NK-92 (cell line): ENCODE measurements around the gene UBE2E2.

ENCODE experiments used
- DNase-seq: peaks from one replicate; lab custom pipeline; 2025; ENCODE audit not compliant: unreplicated experiment; lab: John Stamatoyannopoulos, UW

Gene UBE2E2

DNA sequence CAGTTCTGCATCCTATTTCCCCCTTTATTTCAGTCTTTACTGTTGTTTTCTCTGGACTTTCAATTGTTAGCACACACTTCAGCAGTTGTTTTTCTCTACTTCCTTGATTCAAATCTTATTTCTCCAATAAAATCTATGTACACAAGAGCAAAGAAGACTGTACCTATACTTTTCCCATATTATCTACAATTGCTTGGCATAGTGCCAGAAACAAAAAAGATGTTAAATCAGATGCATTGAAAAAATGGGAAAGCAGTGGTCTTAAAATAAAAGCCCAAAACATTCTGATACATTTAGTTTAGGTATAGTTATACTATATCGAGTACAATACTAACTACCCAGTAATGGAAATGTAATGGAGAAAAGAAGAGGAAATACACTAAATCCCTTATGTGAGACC is 265.1 kb downstream of the UBE2E2 start:
- no peak for DNase-seq

GRCh38 chr3:23474580-23475357 is 271.6 kb downstream of the UBE2E2 start:
- DNase-seq = no peak

DNA sequence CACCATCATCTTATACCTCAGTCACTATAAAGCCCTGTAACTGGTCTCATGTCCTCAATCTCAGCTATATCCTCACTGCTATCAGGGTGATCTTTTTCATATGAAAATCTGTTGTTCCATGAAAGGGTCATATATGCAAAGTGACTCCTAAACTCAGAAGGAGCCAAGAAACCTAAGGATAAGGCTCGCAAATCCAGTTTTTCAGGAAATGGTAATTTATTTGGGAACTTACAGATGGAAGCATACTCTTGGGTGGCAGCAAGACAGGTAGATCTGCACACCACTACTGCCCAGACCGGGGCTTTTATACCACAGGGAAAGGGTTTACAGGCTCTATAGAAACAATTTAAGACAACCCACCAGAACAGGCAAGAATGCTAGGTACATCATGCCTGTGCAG is 272.3 kb downstream of the UBE2E2 start:
- no peak for DNase-seq

- DNase-seq = no peak
Observed at GRCh38 chr3:23479026-23479425, 275.9 kb downstream of the UBE2E2 start.

- no peak for DNase-seq
Observed at GRCh38 chr3:23479615-23480328, 276.6 kb downstream of the UBE2E2 start.

DNA sequence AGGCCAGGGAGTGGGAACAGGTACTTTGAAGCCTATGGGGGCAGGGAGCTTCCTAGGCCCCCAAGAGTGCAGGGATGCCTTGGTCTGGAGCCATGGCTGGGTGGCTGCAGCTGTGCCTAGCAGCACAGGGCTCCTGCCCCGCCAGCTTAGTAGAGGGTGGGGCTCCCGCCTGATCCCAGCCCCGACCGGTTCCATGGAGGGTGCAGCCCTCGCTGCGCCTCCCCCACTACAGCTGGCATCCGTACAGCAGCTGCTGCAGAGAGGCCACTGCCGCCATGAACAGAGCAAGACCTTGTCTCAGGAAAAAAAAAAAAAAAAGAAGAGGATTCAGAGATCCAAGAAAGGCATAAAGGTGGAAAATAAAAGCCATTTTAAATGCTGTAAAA is 277.2 kb downstream of the UBE2E2 start:
- no peak for DNase-seq

DNA sequence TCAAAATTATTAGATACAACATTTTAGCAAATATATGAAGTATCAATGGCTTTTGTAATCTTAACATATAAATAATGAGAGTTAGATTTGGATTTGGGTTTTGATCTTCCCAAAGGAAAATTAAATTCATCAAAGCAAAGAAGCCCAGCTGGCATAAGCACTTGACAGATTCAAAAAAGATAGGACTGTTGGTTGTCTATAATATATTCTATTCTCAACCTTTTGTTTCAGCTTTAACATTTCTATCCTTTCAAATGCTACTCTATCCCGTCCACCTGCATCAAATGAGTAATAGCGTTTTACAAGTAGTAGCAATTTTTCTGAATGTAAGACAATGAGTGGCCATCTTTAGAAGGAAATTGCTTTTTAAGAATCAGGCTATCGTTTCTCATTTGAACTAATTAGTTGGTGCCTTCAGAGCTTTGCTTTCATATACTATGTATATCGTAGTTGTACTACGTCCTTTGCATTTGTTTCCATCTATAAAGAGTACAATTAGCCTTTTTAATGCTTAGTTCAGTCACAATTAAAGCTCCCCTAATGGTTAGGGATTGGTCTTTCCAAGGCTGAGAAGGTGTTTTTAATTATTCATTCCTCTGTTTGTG is 278.0 kb downstream of the UBE2E2 start:
- no peak for DNase-seq

GRCh38 chr3:23481616-23482278 is 278.6 kb downstream of the UBE2E2 start:
- DNase-seq = no peak

GRCh38 chr3:23484386-23484785 is 281.3 kb downstream of the UBE2E2 start:
- DNase-seq = no peak

DNA sequence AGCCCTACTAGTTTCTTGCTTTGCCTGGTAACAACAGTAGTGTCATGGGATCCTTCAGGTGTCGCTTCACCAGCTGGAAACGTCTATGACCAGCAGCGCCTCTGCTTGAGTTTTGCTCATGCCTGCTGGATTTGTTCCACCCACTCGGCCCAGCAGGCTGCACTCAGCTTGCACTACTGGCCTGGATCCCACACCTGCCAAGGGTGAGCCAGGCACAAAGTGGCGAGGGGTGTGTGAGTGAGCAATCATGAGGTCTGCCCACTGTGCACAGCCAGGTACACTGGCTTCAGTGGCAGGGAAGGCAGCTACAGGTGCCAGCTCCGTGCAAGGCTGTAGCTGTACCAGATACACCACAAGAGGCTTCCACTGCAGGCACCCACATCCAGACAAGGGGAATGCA is 282.8 kb downstream of the UBE2E2 start:
- no peak for DNase-seq

DNA sequence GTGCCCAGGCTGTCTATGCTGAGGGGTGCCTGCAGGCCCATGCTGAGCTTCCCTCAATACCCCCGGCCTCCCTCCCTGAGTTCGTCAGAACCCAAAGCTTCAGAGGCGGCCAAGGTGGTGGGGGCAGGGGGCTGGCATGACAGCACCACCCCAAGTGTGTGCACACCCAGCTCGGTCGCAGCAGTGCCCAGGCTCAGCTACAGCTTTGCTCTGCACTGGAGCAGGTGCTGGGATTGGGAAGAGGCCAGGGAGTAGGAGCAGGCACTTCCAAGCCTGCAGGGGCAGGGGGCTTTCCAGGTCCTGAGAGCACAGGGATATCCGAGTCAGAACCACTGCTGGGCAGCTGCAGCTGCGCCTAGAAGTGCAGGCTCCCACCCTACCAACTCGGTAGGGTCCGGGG is 283.9 kb downstream of the UBE2E2 start:
- no peak for DNase-seq

- DNase-seq = no peak
Observed at GRCh38 chr3:23488618-23489017, 285.5 kb downstream of the UBE2E2 start.

- DNase-seq = no peak
Observed at GRCh38 chr3:23489300-23490158, 286.4 kb downstream of the UBE2E2 start.

- DNase-seq = no peak
Observed at GRCh38 chr3:23490459-23490858, 287.3 kb downstream of the UBE2E2 start.

DNA sequence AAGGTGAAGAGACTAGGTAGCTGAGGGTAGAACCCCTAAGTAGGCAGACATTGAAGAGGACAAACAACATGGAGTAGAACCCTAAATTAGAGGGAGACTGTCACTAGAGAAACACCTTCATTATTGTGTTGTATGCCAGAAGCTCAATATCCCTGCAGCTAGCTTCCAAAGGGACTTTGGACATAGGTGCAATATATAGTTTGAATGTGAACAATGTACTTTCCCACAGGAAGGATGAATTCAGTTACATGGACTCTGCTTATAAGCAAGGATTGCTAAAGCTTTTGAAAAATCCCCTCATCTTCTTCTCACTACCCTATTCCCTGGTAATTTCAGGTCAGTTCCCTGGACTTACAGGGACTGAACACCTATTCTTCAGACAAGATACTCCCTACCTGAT is 288.9 kb downstream of the UBE2E2 start:
- no peak for DNase-seq

DNA sequence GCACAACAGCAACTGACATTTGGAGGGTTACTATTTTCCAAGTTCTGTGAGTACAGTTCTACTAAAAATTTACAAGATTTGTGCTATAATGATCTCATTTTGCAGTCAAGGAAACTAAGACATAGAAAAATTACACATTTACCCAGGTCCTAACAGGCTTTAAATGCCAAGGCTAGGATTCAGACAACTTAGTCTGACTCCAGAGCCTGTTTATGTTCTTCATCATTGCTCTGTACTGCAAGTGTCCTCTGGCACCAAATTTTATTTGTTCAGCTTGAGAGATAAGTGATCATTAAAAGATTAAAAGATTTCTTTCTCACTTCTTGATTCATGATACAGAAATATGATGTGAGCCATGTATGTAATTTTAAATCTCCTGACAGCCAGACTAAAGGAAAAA is 290.8 kb downstream of the UBE2E2 start:
- DNase-seq = no peak

DNA sequence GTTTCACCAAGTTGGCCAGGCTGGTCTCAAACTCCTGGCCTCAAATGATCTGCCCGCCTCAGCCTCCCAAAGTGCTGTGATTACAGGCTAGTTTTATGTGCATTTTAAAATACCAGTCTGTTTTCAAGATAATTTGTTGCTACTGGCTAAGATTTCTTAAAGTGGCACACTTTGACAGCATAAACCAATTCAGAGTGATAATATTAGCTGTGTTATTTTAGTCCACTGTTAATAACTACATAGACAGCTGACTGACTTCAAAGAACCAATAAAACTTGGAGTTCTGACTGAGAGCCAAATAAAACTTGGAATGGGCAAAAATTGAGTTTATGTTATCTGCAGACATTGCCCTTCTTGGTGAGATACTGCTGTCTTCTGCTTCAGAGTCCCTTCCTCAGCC is 291.8 kb downstream of the UBE2E2 start:
- DNase-seq = no peak

- no peak for DNase-seq
Observed at GRCh38 chr3:23495507-23495906, 292.4 kb downstream of the UBE2E2 start.

DNA sequence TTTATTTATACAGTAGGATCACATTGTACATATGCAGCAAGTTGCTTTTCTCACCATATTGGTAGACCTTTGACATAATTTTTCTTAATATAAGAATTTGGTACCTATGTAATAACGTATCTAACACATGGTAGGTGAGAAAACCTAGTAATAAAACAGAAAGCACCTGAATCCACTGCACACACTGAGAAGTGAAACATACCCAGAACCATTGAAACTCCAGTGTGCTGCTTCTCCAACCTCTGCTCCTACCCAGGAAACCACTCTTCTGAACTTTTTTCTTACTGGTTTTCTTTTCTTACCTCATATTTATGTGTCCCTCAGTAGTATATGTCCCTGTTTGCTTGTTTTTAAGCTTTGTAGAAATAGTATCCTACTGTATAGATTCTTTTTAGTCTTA is 293.0 kb downstream of the UBE2E2 start:
- DNase-seq = no peak

- DNase-seq = no peak
Observed at GRCh38 chr3:23497156-23497555, 294.0 kb downstream of the UBE2E2 start.
